ENCODE measurements around the gene PAK6.

The PAK6 gene

GRCh38 chr15:40241269-40242212, 2.7 kb downstream of the PAK6 start:
- no peak for DNase-seq

- no peak for DNase-seq
Measured at GRCh38 chr15:40242213-40242599, 3.3 kb downstream of the PAK6 start.

GRCh38 chr15:40242601-40243000, 3.7 kb downstream of the PAK6 start:
- DNase-seq: no peak

- no peak for DNase-seq
Measured at GRCh38 chr15:40243126-40243810, 4.4 kb downstream of the PAK6 start.

GRCh38 chr15:40244961-40245523, 6.2 kb downstream of the PAK6 start:
- peak in 2 of 3 experiments; percentile 18 to 41 for DNase-seq

GRCh38 chr15:40245666-40246450, 7.0 kb downstream of the PAK6 start:
- DNase-seq: no peak

GRCh38 chr15:40246496-40247280, 7.8 kb downstream of the PAK6 start:
- DNase-seq: no peak

- no peak for DNase-seq
Measured at GRCh38 chr15:40247406-40247971, 8.6 kb downstream of the PAK6 start.

- DNase-seq: no peak
Measured at GRCh38 chr15:40248006-40248783, 9.3 kb downstream of the PAK6 start.

- no peak for DNase-seq
Measured at GRCh38 chr15:40249477-40250303, 10.8 kb downstream of the PAK6 start.

GRCh38 chr15:40250304-40250656, 11.4 kb downstream of the PAK6 start:
- DNase-seq: no peak

- DNase-seq: no peak
Measured at GRCh38 chr15:40250771-40251483, 12.1 kb downstream of the PAK6 start.

- no peak for DNase-seq
Measured at GRCh38 chr15:40251486-40252140, 12.8 kb downstream of the PAK6 start.

- peak in 1 of 3 experiments; percentile 63 for DNase-seq
Measured at GRCh38 chr15:40252141-40252437, 13.2 kb downstream of the PAK6 start.

- peak; percentile 22 to 76 (median 70) for DNase-seq
Measured at GRCh38 chr15:40252438-40253166, 13.7 kb downstream of the PAK6 start.

- no peak for DNase-seq
Measured at GRCh38 chr15:40253167-40253790, 14.4 kb downstream of the PAK6 start.

- no peak for DNase-seq
Measured at GRCh38 chr15:40254452-40254851, 15.6 kb downstream of the PAK6 start.

- DNase-seq: peak in 1 of 3 experiments; percentile 38
Measured at GRCh38 chr15:40255033-40255432, 16.2 kb downstream of the PAK6 start.
